GM23248 (cell line): ENCODE measurements around the gene OPRD1.
"Not testable (repeated sequence)": the region's sequence is repeated elsewhere in the genome, so short reads cannot be mapped to it uniquely, and the experiment has no call there.

ENCODE experiments used
- EZH2 ChIP-seq: fragments of 200-600 bp; sonication (generic); IDR thresholded peaks from 2 replicates; pipeline ENCODE4 v1.6.1; 2018; ENCODE audit warnings: antibody characterized with exemption, mild to moderate bottlenecking; ENCODE audit not compliant: insufficient read depth, poor library complexity, severe bottlenecking
- EZH2phosphoT487 ChIP-seq: fragments of 200-600 bp; sonication (generic); IDR thresholded peaks from 2 replicates; pipeline ENCODE4 v1.6.1; 2018; ENCODE audit warnings: antibody characterized with exemption, moderate library complexity, mild to moderate bottlenecking, low read depth; ENCODE audit not compliant: insufficient read depth

DNA sequence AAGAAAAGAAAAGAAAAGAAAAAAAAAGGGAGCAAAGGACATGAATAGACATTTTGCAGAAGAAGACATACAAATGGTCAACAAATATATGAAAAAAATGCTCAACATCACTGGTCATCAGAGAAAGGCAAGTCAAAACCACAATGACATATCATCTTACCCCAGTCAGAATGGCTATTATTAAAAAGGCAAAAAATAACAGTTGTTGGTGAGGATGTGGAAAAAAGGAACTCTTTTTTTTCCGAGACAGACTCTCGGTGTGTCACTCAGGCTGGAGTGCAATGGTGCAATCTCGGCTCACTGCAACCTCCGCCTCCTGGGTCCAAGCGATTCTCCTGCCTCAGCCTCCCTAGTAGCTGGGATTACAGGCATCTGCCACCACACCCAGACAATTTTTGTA is 63.2 kb downstream of the OPRD1 start:
- TF ChIP-seq EZH2phosphoT487, EZH2: not testable (repeated sequence)
